Lower leg skin (tissue), 4 donors: ENCODE measurements around the gene POC1B. TPM values are rescaled to one million over a fixed set of nuclear protein-coding genes. Genes with fewer than 3 reads are reported as not detected.

Source experiments
- DNase-seq, 2 donors: peaks; one replicate each; pipeline ENCODE4 v3.0.0-alpha.2; 2019; ENCODE audit warnings: low spot score in 2 of 2
- H3K4me3 ChIP-seq: fragments of 200-600 bp; sonication (generic); 2 replicates; pipeline ENCODE4 v1.5.1; 2017; ENCODE audit warnings: mild to moderate bottlenecking, low read depth; ENCODE audit not compliant: poor library complexity, severe bottlenecking
- CTCF ChIP-seq, 3 donors: fragments of 450-650 bp; IDR thresholded peaks; one replicate each; pipeline ENCODE4 v1.5.1; 2016; ENCODE audit warnings: antibody characterized with exemption in 3 of 3, mild to moderate bottlenecking in 3 of 3, moderate library complexity in 2 of 3
- POLR2A ChIP-seq, 2 donors: fragments of 450-650 bp; IDR thresholded peaks; one replicate each; pipeline ENCODE4 v1.6.1; 2016 to 2017; ENCODE audit warnings: antibody characterized with exemption in 2 of 2, mild to moderate bottlenecking in 1 of 2, moderate library complexity in 1 of 2
- WGBS, 2 donors: methylation state at CpG; one replicate each; pipeline ENCODE4 v1.1.5; 2018; 5-methylcytosine and 5-hydroxymethylcytosine counted together
- intact Hi-C: fragments of 100-400 bp; cut with DNase I; formaldehyde crosslinking; loops from one replicate; pipeline ENCODE4 v1.15.0; 2023; ENCODE audit warnings: low total_unique reads
- total RNA-seq, 4 donors: library from RNA; depleted of rRNA; stranded (reverse); fragments of >200 nt; gene quantifications; one replicate each; pipeline ENCODE4 v1.1.0, GENCODE V29; 2016

POC1B gene
- total RNA-seq, 4 donors from 2014 or later: 10.5 to 15.9 (median 14.7) TPM

GRCh38 chr12:89421092-89421835, 104.6 kb downstream of the POC1B start:
- intact Hi-C loops: no loop called here

GRCh38 chr12:89418228-89418910, 107.5 kb downstream of the POC1B start:
- DNase-seq: peak in 1 of 2 donors; percentile 16
- TF ChIP-seq CTCF (IDR thresholded peaks at IDR 0.05): no peak
- no peak for TF ChIP-seq POLR2A (IDR thresholded peaks at IDR 0.05)
- intact Hi-C loops: no loop called here
- no peak overlapping the region for H3K4me3 ChIP-seq
- WGBS, 2 donors: 77 to 89% methylated on average over 5 of the region's 5 CpGs

More at GRCh38 chr12:89421092-89421835, 104.6 kb downstream of the POC1B start:
- no peak overlapping the region for H3K4me3 ChIP-seq
- 76 to 87% methylated on average over 6 of the region's 6 CpGs for WGBS, 2 donors
- TF ChIP-seq POLR2A (IDR thresholded peaks at IDR 0.05) (no peak), CTCF (IDR thresholded peaks at IDR 0.05) (no peak)
- DNase-seq: no peak

DNA sequence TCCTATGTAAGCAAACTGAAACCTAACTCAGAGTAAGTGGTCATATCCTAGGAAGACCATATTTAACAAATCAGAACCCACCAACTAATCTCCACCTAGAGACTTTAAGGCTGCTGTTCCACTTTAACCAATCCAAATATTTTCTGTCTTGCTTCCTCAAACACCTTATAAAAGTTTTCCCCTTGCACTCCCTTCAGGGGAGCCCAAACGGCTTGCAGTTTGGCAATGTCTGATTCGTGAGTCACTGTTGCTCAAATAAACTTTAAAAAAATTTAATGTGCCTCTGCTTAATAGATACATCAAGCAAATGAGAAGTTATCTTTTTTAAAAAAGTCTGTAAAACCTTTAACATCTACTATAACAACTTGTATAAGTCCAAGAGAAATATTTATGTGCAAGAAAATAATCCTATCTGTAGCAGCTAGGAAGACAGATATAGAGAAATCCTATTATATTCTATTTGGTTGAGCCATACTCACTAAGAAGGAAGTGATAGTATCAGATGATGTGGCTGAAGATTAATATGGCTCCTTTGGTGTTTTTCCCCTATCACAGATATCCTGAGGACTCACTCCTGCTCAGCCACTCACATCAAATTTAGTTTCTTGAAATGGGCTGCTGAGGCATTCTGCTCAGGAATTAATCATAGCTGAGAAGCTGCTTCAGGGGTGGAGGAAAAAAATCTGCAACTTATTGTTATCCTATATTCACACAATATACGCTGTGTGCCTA, 108.4 kb downstream of the POC1B start:
- no peak for TF ChIP-seq POLR2A (IDR thresholded peaks at IDR 0.05)
- no peak for TF ChIP-seq CTCF (IDR thresholded peaks at IDR 0.05)
- H3K4me3 ChIP-seq: no peak overlapping the region
- WGBS, 2 donors: 51 to 55% methylated on average over 3 of the region's 3 CpGs
- intact Hi-C loops: no loop called here
- no peak for DNase-seq

DNA sequence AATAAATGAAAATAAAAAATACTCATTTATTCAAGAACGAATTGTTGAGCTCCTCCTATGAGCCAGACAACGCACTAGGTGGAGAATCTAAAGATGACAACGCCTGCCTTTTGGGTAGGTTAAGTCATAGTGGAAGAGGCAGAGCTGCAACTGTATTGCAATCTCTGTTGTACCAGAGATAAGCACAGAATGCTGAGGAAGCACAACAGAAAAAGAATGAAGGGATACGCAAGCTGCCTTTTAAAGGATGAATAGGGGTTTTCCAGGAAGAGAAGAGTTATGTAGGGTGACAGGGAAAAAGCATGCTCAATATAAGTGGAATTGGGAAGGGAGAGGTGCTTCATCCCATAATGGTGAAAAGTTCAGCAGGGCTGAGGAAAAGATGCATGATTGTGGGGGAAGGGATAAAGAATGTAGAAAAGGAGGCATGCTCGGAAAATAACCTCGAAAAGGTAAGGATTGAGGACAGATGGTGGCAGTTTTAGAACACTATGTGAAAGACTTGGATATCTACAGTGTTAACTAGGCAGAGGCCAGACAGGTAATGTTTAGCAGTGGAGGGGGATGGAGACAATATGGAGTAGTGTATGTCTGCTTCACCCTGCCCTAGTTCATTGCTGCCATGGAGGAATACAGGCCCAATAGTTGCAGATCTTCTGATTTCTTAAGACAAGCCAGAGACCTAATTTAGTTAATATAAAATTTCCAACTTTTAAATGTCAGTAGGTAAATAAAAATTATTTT, 109.6 kb downstream of the POC1B start:
- no peak for DNase-seq
- no peak overlapping the region for H3K4me3 ChIP-seq
- no peak for TF ChIP-seq POLR2A (IDR thresholded peaks at IDR 0.05)
- no peak for TF ChIP-seq CTCF (IDR thresholded peaks at IDR 0.05)
- WGBS, 2 donors: 91 to 93% methylated on average over 6 of the region's 6 CpGs
- intact Hi-C loops: no loop called here

DNA sequence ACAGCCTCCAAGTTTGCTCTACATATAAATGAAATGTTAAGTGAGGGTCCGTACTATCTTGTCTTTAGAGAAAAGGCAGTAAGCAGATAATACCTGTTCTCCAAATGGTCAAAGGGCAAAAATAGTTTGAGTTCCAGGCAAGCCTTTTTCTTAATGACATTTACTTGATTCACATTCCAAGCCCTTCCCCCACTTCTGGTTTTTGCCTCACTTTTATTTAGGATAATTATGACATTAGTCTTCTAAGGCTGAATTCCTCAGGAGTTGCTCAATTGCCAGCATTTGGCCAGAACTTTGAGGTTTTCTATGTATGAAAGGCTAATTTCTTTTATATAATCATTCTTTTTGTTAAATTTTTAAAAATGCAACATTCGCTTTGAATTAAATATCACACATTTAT, 111.0 kb downstream of the POC1B start:
- WGBS, 2 donors: 95 to 96% methylated on average over 2 of the region's 2 CpGs
- no peak overlapping the region for H3K4me3 ChIP-seq
- DNase-seq: no peak
- TF ChIP-seq POLR2A (IDR thresholded peaks at IDR 0.05): no peak
- TF ChIP-seq CTCF (IDR thresholded peaks at IDR 0.05): no peak
- intact Hi-C loops: no loop called here
